Heart right ventricle (tissue), 16 donors: ENCODE measurements around the gene INSYN1. TPM values are rescaled to one million over a fixed set of nuclear protein-coding genes. Genes with fewer than 3 reads are reported as not detected.
"Not testable (repeated sequence)": the region's sequence is repeated elsewhere in the genome, so short reads cannot be mapped to it uniquely, and the experiment has no call there.

Experiments
- ATAC-seq, 8 donors: fragments of 200-7000 bp; cut with Tn5 transposase; one replicate each; pipeline ENCODE4 v1.9.1; 2020; ENCODE audit warnings: mild to moderate bottlenecking in 8 of 8, moderate library complexity in 8 of 8, moderate number of reproducible peaks in 1 of 8
- DNase-seq, 2 donors: peaks; one replicate each; pipeline ENCODE4 v3.0.0-alpha.2; 2020
- H3K27ac ChIP-seq, 10 donors: fragments of 200-600 bp; sonication (generic) in 2 of 10; one replicate each; pipeline versions ENCODE4 v1.5.0 to v1.8.0; 2020 to 2022; ENCODE audit warnings: mild to moderate bottlenecking in 3 of 10
- H3K27me3 ChIP-seq, 7 donors: fragments of 200-600 bp; one replicate each; pipeline ENCODE4 v1.8.0; 2021 to 2022; ENCODE audit warnings: mild to moderate bottlenecking in 2 of 7
- H3K36me3 ChIP-seq, 9 donors: fragments of 200-600 bp; sonication (generic) in 1 of 9; one replicate each; pipeline versions ENCODE4 v1.5.0 to v1.8.0; 2020 to 2022; ENCODE audit warnings: mild to moderate bottlenecking in 2 of 9
- H3K4me1 ChIP-seq, 9 donors: fragments of 200-600 bp; sonication (generic) in 1 of 9; one replicate each; pipeline versions ENCODE4 v1.5.0 to v1.8.0; 2020 to 2022; ENCODE audit warnings: mild to moderate bottlenecking in 4 of 9
- H3K4me3 ChIP-seq, 10 donors: fragments of 200-600 bp; sonication (generic) in 2 of 10; one replicate each; pipeline versions ENCODE4 v1.5.0 to v1.8.0; 2020 to 2022; ENCODE audit warnings: mild to moderate bottlenecking in 7 of 10, moderate library complexity in 2 of 10
- H3K9me3 ChIP-seq, 11 donors: fragments of 200-600 bp in 10 of 11; sonication (generic) in 2 of 11; one replicate each; pipeline versions ENCODE4 v1.5.0 to v1.8.0; 2013 to 2022; ENCODE audit warnings: mild to moderate bottlenecking in 2 of 11, control low read depth in 1 of 11, moderate library complexity in 1 of 11
- CTCF ChIP-seq, 9 donors: fragments of 200-600 bp; sonication (generic) in 2 of 9; IDR thresholded peaks; one replicate each; pipeline versions ENCODE4 v1.5.0 to v1.8.0; 2021 to 2022; ENCODE audit warnings: antibody characterized with exemption in 9 of 9, mild to moderate bottlenecking in 5 of 9, moderate library complexity in 1 of 9
- WGBS, 2 donors: extraction: QIAGEN DNeasy Blood & Tissue Kit; methylation state at CpG; one replicate each; pipeline ENCODE4 v1.1.7; 2013; ENCODE audit warnings: inconsistent platforms in 1 of 2; 5-methylcytosine and 5-hydroxymethylcytosine counted together
- intact Hi-C, 10 donors: fragments of 100-400 bp; cut with DNase I; formaldehyde crosslinking; loops; one replicate each; pipeline versions ENCODE4 v1.11.1 to v1.14.2; 2022
- polyA plus RNA-seq, 2 donors: library from polyadenylated mRNA; stranded (reverse); fragments of 200-250 nt; gene quantifications; one replicate each; pipeline ENCODE4 v1.2.3, GENCODE V29; 2013
- total RNA-seq, 10 donors: library from RNA; stranded (reverse); fragmentation: NEBNext Ultra II Directional in 3 of 10; extraction: Animal tissue kit (Norgen Biotek cat#: 25700) in 3 of 10; gene quantifications; one replicate each; pipeline versions ENCODE4 v1.2.1 to v1.2.4, GENCODE V29; 2021 to 2023
- donor health status: Arrhythmogenic right ventricular cardiomyopathy.
- donor health status: ischemic (EF 13 %, LVEDD 7.1; RV severe dilation, severe dysfunction).
- donor health status: healthy with polysubstance abuse.
- donor health status: DM: no; HTN: yes; CAD: no.
- donor health status: DM: no; HTN: no; CAD: no.
- donor health status: ischemic (EF 25% LVEDD 6.9; RV normal size, moderate dysfunction).
- donor health status: ischemic (EF 25% LVEDD 5.7; RV mildly dilated, moderate dysfunction).
- donor health status: healthy.
- donor health status: DM: yes; HTN: yes; CAD: no.
- donor health status: Ischemic cardiomyopathy.
- donor health status: ischemic (EF 35%, LVEDD 5.7; RV mildly dilated, moderate dysfunction).
- donor health status: nonischemic (EF 11% LVEDD 7.7; RV severe dilation, severe dysfunction).
- donor health status: DM: yes; HTN: yes; CAD: no.
- donor health status: PGD.
- donor health status: ischemic (EF 29% LVEDD 5.4; RV normal size, mild dysfunction).
- donor health status: nonischemic (EF 23%, LVEDD 6.1; RV moderate dilation, normal function).

The INSYN1 gene
- total and polyA plus RNA-seq, 12 donors = 56.4 to 221 (median 92.5) TPM

GRCh38 chr15:73740152-73741048 lies 12.8 kb downstream of the INSYN1 start:
- peaks cover 0 to 3% (median 0%) of the 10 kb centered on the region in 7 donors for H3K27me3 ChIP-seq
- H3K36me3 ChIP-seq = peaks cover 0 to 4% (median 0%) of the 10 kb centered on the region in 9 donors
- DNase-seq = no peak
- H3K4me1 ChIP-seq = peaks cover 6 to 30% (median 12%) of the 10 kb centered on the region in 9 donors
- H3K4me3 ChIP-seq = no peak overlapping the region
- 91 to 93% methylated on average over 25 of the region's 25 CpGs for WGBS, 2 donors
- H3K9me3 ChIP-seq = no peaks in the 10 kb centered on the region
- no peak for ATAC-seq
- H3K27ac ChIP-seq = no peak overlapping the region
- intact Hi-C loops = no loop called here
- TF ChIP-seq CTCF (IDR thresholded peaks at IDR 0.05) = no peak

DNA sequence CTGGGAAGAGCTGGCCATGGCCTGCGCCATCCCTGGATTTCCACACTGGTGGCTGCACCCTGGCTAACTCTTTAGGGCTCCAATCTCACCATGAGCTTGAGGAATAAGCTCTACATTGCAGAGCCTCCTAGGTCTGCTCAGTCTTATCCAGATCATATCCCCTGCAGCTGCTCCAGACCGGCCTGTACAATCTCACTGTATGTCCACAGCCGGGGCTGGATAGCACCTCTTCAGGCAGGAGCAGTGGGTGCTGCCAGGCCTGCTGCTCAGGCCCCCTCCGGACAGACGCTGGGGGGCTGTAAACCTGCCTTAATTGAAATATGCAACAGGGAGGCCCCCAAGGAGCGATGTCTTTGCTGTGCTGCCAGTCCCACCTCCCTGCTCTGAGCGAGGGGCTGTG lies 15.6 kb downstream of the INSYN1 start:
- Histone ChIP-seq H3K4me3 (no peak overlapping the region), H3K9me3 (no peaks in the 10 kb centered on the region), H3K27me3 (peaks cover 0 to 4% (median 0%) of the 10 kb centered on the region in 7 donors), H3K36me3 (peaks cover 0 to 4% (median 0%) of the 10 kb centered on the region in 9 donors), H3K4me1 (peaks cover 0 to 16% (median 3%) of the 10 kb centered on the region in 9 donors), H3K27ac (no peak overlapping the region)
- TF ChIP-seq CTCF (IDR thresholded peaks at IDR 0.05) = no peak
- peak in 2 of 8 donors; percentile 17 to 34 for ATAC-seq
- WGBS, 2 donors = 60 to 61% methylated on average over 7 of the region's 7 CpGs
- DNase-seq = no peak
- intact Hi-C loops = loop anchor here in 1 of 10 donors (5.0 kb wide), 1 partner anchor 50 kb away; no protein-coding TSS in a partner anchor

- no peak for ATAC-seq
- intact Hi-C loops = no loop called here
- WGBS, 2 donors = 65 to 67% methylated on average over 3 of the region's 3 CpGs
- no peak for DNase-seq
- Histone ChIP-seq H3K4me1 (peaks cover 0 to 4% (median 0%) of the 10 kb centered on the region in 9 donors), H3K27ac (no peak overlapping the region), H3K36me3 (no peaks in the 10 kb centered on the region), H3K4me3 (no peak overlapping the region), H3K27me3 (peaks cover 0 to 4% (median 0%) of the 10 kb centered on the region in 7 donors), H3K9me3 (no peaks in the 10 kb centered on the region)
- TF ChIP-seq CTCF (IDR thresholded peaks at IDR 0.05) = no peak
These were observed 20.2 kb downstream of the INSYN1 start for GRCh38 chr15:73732930-73733329.

GRCh38 chr15:73732051-73732450 lies 21.1 kb downstream of the INSYN1 start:
- H3K27me3 ChIP-seq, H3K27ac ChIP-seq, DNase-seq, H3K36me3 ChIP-seq, H3K9me3 ChIP-seq, H3K4me3 ChIP-seq, ATAC-seq, intact Hi-C loops: not testable (repeated sequence)
- 97 to 98% methylated on average over 22 to 29 of the region's 29 CpGs for WGBS, 2 donors
- H3K4me1 ChIP-seq = peaks cover 0 to 12% (median 0%) of the 10 kb centered on the region in 9 donors
